GM19035 (cell line): ENCODE results near the gene TECPR2.
"Not testable (repeated sequence)": the region's sequence is repeated elsewhere in the genome, so short reads cannot be mapped to it uniquely, and the experiment has no call there.

Source experiments
- ATAC-seq: cut with Tn5 transposase; IDR thresholded peaks from one replicate; pipeline ENCODE4 v1.9.1; 2021; ENCODE audit not compliant: unreplicated experiment

Gene TECPR2

GRCh38 chr14:102523569-102524450, 161.1 kb downstream of the TECPR2 start:
- peak; percentile 3 for ATAC-seq

DNA sequence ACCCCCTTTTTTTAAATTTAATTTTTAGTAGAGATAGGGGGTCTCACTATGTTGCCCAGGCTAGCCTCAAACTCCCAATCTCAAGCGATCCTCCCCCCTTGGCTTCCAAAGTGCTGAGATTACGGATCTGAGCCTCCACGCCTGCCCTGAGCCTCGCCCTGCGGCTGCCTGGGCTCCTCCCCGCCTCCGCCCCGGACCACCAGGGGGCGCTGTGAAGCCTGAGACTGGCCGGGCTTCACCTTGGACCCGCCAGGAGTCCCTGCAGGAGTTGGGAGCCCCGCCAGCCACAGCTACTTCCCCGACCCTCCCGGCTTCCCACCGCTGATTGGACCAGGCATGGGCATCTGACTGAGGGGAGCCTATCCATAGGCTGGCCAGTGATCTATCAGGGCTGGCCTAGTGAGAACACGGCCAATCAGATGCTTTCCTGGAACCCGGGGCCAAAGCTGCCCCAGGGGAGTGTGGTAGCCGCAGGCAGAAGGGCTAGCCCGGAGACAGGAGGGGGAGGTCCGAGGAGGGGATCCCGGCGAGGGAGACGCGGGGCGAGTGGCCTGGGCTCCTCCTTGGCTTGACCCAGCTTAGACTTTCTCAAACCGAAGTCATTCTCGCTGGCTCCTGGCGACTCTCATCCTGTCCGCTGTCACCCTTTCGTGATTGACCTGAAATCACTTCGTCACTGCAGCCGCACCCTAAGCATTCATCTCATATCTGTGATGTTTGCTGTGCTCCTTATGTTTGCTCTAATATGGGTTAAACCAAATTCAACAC, 161.9 kb downstream of the TECPR2 start:
- ATAC-seq: peak; percentile 98

DNA sequence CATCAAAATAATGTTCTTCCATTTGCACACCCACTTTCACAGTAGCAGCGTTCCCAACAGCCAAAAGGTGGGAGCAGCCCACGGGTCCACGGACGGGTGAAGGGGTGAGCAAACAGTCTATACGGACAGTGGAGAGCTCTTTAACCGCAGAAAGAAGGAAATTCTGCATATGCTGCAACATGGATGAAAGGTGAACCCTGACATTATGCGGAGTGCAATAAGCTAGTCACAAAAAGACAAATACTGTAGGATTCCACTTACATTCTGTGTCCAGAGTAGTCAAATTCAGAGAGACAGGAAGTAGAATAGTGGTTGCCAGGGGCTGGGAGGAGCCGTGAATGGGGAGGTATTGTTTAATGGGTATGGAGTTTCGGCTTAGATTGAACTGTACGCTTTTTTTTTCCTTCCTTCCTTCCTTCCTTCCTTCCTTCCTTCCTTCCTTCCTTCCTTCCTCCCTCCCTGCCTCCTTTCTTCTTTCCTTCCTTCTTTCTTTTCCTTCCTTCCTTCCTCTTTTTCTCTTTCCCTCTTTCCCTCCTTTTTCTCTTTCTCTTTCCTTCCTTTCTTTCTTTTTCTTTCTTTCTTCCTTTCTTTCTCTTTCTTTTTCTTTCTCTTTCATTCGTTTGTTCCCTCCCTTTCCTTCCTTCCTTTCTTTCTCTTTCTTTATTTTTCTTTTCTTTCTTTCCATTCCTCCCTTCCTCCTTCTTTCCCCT, 162.6 kb downstream of the TECPR2 start:
- ATAC-seq: peak; percentile 24

- ATAC-seq: no peak
Measured at GRCh38 chr14:102525929-102526497, 163.3 kb downstream of the TECPR2 start.

DNA sequence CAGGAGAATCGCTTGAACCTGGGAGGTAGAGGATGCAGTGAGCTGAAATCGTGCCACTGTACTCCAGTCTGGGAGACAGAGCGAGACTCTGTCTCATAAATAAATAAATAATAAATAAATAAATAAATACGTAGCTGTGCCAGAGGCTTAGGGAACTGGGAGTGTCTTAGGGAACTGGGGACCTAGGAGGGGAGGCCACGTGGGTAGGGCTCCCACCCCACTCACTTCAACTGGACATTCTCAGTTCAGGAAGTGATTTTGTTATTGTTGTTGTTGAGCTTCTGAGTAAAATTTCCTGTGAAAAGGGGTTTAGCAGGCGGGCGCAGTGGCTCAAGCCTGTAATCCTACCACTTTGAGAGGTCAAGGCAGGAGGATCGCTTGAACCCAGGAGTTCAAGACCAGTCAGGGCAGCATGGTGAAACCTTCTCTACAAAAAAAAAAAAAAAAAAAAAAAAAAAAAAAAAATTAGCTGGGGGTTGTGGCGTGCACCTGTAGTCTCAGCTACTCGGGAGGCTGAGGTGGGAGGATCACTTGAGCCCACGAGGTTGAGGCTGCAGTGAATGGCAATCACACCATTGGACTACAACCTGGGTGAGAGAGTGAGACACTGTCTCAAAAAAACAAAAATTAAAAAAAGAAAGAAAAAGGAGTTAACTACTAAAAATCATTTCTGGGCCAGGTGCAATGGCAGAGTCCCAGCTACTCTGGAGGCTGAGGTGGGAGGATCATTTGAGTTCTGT, 165.9 kb downstream of the TECPR2 start:
- no peak for ATAC-seq

GRCh38 chr14:102530828-102531478, 168.2 kb downstream of the TECPR2 start:
- ATAC-seq: no peak

DNA sequence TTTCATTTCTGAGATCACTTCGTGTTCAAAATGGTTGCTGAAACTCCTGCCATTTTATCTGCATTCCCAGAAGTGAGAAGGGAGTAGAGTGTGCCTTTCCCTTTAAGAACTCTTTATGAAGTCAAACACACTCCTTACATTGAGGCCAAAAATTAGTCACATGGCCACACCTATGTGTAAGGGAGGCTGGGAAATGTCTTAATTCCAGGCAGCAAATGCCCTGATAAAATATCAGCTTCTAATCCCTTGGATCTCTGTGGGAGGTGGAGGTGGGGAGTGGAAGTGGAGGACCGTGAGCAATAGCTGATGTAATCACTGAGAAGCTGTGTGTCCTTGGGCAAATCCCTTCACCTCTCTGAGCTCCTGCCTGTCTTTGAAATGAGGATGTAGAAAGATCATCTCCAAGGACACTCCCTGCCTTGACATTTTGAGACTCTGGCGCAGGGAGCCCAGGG, 169.5 kb downstream of the TECPR2 start:
- no peak for ATAC-seq

GRCh38 chr14:102537981-102538601, 175.3 kb downstream of the TECPR2 start:
- no peak for ATAC-seq

DNA sequence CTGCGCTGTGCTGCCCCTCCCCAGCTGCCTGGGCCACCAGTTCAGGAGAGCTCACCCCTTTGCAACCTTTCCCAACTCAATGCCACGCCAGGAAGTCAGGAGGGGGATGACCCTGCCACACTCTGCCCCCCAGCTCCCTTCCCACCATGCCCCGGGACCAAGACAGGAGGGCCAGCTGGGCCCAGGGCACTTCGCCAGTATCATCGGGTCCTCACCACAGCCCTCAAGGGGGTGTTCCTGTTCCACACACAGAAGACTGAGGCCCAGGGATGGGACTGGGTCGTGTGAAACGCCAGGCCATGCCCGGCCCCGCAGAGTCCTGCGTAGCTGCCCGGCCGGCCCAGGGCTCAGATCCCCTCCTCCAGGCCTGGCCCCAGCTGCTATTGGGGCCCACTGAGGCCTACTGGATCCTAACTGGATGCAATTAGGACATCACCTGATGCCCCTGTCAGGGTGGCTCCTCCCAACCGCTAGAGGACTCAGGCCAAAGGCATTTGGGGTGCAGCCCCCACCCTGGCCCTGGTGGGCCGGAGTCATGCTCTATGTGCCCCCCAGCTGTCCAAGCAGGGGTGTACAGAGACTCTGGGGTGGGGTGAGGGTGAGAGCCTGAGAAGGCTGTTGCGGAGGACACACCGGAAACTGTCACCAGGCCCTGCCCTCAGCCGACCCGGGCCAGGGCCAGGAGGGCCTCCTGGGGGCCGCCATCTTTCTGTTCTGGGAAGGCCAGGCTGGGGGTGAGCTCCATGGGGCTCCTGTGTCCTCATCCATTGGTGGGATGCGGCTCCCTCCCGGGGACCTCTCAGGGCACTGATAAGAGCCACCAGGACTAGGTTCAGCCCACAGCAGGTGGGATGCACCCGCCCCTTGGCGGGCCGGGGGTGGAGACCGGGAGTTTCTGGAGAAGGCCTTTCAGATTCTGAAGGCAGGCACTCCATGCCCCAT, 176.1 kb downstream of the TECPR2 start:
- ATAC-seq: no peak

DNA sequence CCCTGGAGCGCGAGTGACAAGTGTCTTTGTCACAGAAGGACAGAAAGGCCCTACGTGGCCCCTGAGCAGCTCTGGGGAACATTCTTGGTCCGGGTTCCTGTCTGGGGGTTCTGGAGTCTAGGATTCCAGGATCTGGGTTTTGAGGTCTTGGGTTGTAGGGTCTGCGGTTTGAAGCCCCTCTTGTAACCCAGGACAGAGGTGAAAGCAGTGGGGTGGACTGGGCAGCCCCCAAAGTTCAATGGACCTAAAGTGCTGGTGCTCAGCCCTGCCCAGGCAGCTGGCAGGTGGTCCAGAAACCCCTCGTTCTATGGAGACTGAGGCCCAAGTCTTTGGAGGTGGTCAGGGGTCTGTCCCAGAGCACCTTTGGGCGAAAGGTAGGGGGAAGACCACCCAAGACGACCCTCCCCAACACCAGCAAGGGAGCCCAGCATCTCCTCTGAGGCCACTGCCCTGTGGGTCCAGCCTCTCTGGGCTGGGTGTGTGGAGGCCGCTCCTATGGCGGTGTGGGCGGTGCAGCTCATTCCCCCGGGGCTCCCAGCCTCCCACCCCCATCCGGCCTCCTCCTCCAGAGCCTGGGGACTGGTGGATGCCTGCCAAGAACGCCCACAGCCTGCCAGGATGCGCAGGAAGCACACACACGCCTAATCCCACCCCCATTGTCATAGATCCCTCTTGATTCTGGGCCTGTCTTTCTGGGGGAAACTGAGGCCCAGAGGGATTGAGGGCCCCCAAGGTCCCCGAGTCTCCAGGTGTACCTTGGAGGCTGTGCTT, 177.0 kb downstream of the TECPR2 start:
- ATAC-seq: no peak

DNA sequence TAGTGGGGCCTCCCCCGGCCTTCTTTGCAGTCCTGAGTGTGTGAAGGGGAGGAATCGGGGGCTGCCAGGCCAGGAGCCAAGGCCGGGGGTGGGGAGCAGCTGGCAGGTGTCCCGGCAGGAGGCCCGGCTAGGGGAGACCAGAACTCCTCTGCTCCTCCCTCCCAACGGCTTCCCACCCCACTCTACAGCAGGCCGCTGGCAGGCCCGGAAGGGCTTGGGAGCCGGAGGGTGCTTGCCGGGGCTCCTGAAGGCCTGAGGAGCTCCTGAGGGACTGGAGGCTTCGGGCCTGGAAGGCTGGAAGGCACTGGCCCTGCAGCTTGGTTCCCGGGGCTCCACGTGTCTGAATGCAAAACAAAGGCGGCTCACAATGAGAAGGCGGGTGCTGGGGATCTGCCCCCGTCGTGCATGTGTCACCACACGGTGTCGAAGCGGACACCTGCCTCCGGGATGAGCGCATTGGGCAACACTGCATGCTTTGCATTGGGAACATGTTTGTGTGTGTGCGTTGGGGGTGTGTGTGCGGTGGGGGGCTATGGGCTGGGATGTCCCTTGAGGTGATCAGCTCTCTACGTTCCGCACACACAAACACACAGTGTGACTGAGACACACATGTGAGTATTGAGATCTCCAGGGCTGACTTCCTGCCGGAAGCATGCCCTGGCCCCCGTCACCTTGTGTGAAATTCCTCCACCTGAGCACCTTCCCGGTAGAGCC, 177.7 kb downstream of the TECPR2 start:
- ATAC-seq: no peak

DNA sequence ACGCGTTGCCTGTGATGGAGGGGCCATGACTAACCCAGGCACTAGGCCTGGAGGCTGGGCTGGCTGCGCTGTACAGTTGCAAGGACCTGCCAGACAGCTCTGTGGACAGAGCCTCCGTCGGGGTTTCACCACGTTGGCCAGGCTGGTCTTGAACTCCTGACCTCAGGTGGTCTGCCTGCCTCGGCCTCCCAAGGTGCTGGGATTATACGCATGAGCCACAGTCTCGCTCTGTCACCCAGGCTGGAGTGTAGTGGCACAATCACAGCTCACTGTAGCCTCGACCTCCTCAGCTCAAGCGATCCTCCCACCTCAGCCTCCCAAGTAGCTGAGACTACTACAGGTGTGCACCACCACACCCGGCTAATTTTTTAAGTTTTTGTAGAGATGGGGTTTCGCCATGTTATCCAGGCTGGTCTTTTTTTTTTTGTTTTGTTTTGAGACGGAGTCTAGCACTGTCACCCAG, 178.3 kb downstream of the TECPR2 start:
- ATAC-seq: not testable (repeated sequence)

GRCh38 chr14:102541771-102542170, 179.0 kb downstream of the TECPR2 start:
- ATAC-seq: no peak

DNA sequence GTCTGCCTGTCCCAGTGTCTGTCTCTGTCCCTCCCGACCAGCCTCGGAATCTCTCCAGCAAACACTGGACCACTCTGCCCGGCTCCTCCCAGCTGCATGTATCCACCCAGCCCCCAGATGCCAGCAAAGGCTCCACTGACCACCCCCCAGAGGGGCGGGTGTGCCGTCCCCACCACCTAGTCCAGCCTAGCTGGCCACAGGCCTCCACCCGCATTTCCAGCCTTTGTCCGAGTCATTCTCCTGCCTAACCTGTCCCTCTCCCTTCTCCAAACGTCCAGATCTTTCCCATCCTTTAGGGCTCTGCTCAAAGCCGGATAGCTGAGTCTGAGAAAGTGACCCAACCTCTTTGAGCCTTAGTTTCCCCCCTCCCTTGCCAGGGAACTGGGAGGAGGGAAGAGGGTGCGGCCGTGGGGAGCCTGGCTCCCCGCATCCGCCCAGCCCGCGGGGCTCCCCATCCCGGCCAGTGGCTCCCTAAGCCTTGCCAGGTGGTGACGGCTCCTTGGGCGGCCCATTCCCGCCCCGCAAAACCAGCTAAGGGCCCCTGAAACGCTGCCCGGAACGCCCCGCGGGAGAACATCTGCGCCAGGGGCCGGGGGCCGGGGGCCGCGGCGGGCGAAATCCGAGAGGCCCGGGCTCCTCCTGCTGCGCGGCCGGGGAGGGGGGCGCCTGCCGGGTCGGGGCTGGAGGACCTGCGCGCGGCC, 181.5 kb downstream of the TECPR2 start:
- no peak for ATAC-seq

- ATAC-seq: no peak
Measured at GRCh38 chr14:102544747-102545460, 182.2 kb downstream of the TECPR2 start.
